ENCODE results near the gene TACR3.
"Not testable (repeated sequence)": the region's sequence is repeated elsewhere in the genome, so short reads cannot be mapped to it uniquely, and the experiment has no call there.

TACR3 gene, protein sequence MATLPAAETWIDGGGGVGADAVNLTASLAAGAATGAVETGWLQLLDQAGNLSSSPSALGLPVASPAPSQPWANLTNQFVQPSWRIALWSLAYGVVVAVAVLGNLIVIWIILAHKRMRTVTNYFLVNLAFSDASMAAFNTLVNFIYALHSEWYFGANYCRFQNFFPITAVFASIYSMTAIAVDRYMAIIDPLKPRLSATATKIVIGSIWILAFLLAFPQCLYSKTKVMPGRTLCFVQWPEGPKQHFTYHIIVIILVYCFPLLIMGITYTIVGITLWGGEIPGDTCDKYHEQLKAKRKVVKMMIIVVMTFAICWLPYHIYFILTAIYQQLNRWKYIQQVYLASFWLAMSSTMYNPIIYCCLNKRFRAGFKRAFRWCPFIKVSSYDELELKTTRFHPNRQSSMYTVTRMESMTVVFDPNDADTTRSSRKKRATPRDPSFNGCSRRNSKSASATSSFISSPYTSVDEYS
- total RNA-seq: 0 reads per million in 3 experiments

GRCh38 chr4:103719830-103720207 is at the start of gene TACR3:
TACR3 (minus strand) TSS chr4:103719985; CDS start chr4:103719675, 310 bp downstream.
- no peak for DNase-seq

- no peak for DNase-seq
Observed at GRCh38 chr4:103757631-103758030, 37.8 kb upstream of the TACR3 start.

DNA sequence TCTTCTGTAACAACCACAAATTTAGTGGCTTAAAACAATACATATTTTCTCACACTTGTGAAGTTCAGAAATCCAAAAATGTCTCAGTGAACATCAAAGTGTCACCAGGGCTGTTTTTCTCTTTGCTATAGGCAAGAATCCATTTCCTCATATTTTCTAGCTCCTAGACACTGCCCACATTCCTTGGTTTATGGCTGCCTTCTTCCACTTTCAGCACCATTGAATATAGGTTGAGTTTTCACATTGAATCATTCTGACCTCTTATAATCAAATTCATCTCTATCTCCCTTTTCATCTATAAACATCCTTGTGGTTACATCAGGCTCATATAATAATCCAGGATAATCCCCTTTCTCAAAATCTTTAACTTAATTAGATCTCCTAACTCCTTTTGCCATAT is 37.0 kb upstream of the TACR3 start:
- DNase-seq: no peak

DNA sequence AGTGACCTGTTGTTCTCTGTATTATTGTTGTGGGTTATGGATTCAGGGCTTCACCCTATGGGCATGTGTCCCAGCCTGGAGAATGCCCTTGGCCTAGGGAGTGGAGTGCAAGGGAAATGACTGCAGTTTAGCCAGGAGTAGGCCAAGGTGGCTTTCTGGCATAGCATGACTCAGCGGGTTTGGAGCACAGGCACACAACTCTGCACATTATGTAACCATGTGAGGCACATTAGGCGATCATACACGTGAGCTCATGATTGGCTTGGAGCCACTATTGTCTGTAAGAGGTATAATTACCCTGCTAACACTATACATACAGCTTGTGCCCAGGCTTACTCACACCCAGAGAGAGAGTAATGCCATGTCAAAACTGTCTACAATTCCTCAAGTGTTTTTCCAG is 35.1 kb upstream of the TACR3 start:
- DNase-seq: no peak

- no peak for DNase-seq
Observed at GRCh38 chr4:103753868-103754653, 34.3 kb upstream of the TACR3 start.

DNA sequence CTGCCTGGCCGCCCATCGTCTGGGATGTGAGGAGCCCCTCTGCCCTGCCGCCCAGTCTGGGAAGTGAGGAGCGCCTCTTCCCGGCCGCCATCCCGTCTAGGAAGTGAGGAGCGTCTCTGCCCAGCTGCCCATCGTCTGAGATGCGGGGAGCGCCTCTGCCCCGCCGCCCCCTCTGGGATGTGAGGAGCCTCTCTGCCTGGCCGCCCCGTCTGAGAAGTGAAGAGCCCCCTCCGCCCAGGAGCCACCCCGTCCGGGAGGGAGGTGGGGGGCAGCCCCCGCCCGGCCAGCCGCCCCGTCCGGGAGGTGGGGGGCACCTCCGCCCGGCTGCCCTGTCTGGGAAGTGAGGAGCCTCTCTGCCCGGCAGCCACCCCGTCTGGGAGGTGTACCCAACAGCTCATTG is 3.4 kb upstream of the TACR3 start:
- DNase-seq: not testable (repeated sequence)

- DNase-seq: no peak
Observed at GRCh38 chr4:103721251-103721650, 1.5 kb upstream of the TACR3 start.

- no peak for DNase-seq
Observed at GRCh38 chr4:103720661-103721060, 876 bp upstream of the TACR3 start.

- no peak for DNase-seq
Observed at GRCh38 chr4:103719105-103719829, 518 bp downstream of the TACR3 start.

GRCh38 chr4:103692615-103693014 is 27.2 kb downstream of the TACR3 start:
- no peak for DNase-seq

GRCh38 chr4:103673983-103674382 is 45.8 kb downstream of the TACR3 start:
- DNase-seq: no peak

GRCh38 chr4:103666764-103667163 is 53.0 kb downstream of the TACR3 start:
- DNase-seq: not testable (repeated sequence)

- no peak for DNase-seq
Observed at GRCh38 chr4:103664436-103665075, 55.2 kb downstream of the TACR3 start.

GRCh38 chr4:103648541-103648940 is 71.2 kb downstream of the TACR3 start:
- DNase-seq: no peak

- no peak for DNase-seq
Observed at GRCh38 chr4:103645991-103646390, 73.8 kb downstream of the TACR3 start.

- DNase-seq: no peak
Observed at GRCh38 chr4:103634236-103634635, 85.5 kb downstream of the TACR3 start.

- DNase-seq: no peak
Observed at GRCh38 chr4:103626296-103626695, 93.5 kb downstream of the TACR3 start.

DNA sequence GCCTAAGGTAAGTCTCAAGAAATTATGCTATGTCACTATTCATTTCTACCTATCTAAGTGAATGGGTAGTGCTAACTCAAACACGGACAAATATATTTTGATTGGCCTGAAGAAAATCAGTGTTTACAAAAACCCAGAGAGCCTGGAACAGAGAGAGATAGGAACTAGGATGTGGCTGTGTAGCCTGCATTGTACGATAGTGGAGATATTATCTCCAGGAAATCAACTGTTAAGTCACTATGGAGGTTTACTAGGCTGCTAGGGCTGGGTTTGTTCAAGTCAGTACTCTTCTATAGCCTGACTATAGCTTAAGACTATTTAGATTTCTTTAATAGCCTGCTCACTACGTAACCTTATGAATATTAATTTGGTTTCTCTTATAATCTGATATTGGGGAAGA is 127.9 kb downstream of the TACR3 start:
- no peak for DNase-seq

GRCh38 chr4:103567591-103567990 is 152.2 kb downstream of the TACR3 start:
- DNase-seq: no peak

DNA sequence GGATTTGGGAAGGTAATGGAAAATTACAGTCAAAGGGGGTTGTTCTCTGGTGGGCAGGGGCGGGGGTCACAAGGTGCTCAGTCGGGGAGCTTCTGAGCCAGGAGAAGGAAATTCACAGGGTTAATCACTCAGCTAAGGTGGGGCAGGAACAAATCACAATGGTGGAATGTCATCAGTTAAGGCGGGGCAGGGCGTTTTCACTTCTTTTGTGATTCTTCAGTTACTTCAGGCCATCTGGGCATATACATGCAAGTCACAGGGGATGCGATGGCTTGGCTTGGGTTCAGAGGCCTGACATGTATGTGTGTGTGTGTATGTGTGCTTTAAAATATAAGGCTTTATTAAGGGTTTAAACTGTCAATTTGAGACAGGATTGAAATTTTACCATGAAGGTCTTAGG is 160.6 kb downstream of the TACR3 start:
- not testable (repeated sequence) for DNase-seq
